GM12801 (cell line): ENCODE data around the gene SCNN1B.

Experiments used
- TF ChIP-seq, protein P1 (sequence below): IDR thresholded peaks from one replicate; pipeline ENCODE4 v1.5.1; 2011; ENCODE audit warnings: control low read depth; ENCODE audit not compliant: insufficient read length; ENCODE audit errors: extremely low read depth

Gene SCNN1B

DNA sequence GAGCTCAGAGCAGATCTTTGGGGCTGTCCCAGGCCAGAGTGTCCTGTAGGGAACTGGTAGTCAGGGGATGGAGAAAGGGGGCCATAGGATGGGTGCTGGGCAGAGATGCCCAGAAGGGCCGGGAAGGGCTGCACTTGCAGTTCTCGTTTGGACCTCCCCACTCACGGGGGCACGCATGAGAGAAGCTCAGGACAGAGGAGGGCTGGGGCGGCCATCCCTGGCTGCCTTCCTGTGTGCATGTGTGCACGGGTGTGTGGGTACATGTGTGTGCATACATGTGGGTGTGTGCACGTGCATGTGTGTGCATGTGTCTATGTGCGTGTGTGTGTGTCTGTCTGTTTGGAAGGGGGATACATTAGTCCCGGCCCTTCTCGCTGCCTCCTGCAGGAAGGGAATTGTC, 77.6 kb downstream of the SCNN1B start:
- TF ChIP-seq, protein P1, sequence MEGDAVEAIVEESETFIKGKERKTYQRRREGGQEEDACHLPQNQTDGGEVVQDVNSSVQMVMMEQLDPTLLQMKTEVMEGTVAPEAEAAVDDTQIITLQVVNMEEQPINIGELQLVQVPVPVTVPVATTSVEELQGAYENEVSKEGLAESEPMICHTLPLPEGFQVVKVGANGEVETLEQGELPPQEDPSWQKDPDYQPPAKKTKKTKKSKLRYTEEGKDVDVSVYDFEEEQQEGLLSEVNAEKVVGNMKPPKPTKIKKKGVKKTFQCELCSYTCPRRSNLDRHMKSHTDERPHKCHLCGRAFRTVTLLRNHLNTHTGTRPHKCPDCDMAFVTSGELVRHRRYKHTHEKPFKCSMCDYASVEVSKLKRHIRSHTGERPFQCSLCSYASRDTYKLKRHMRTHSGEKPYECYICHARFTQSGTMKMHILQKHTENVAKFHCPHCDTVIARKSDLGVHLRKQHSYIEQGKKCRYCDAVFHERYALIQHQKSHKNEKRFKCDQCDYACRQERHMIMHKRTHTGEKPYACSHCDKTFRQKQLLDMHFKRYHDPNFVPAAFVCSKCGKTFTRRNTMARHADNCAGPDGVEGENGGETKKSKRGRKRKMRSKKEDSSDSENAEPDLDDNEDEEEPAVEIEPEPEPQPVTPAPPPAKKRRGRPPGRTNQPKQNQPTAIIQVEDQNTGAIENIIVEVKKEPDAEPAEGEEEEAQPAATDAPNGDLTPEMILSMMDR: no peak

DNA sequence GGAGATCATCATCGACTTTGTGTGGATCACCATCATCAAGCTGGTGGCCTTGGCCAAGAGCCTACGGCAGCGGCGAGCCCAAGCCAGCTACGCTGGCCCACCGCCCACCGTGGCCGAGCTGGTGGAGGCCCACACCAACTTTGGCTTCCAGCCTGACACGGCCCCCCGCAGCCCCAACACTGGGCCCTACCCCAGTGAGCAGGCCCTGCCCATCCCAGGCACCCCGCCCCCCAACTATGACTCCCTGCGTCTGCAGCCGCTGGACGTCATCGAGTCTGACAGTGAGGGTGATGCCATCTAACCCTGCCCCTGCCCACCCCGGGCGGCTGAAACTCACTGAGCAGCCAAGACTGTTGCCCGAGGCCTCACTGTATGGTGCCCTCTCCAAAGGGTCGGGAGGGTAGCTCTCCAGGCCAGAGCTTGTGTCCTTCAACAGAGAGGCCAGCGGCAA, 78.4 kb downstream of the SCNN1B start:
- TF ChIP-seq, protein P1: no peak

DNA sequence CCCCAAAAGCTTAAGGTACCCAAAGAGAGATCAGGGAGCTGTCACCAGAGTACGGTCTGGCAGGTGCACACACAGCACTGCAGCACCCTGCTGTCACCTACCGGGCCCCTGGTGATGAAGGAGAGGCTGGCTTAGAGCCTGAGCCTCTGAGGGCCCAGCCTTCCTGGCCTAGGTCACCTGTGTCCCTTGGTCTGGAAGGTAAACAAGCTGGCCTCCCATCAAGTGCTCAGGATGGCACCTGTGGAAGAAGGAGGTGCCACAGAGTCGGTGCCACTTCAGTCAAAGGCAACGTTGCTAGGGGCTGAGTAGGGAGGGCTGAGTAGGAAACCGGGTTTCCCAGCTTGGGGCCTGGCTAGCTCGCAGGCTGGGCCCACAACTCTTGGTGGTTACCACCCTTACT, 80.2 kb downstream of the SCNN1B start:
- TF ChIP-seq, protein P1: no peak

DNA sequence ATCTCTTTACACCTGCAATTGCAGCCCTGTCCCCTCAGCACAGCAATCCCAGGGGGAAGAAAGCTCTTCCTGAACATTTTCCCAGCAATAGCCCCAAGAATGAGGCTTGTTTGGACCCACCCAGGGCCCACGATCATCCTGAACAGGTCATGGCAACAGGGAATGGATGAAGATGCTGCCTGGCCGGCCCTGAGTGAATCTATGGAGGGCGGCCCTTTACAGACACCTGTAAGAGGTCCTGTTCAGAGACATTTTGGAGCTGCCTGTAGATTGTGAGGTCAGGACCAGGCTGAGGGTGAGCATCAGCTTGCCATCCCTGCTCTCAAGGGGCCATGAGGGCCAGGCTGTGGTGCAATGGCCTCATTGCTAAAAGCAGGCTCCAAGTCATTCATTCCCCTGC, 81.8 kb downstream of the SCNN1B start:
- TF ChIP-seq, protein P1: no peak

DNA sequence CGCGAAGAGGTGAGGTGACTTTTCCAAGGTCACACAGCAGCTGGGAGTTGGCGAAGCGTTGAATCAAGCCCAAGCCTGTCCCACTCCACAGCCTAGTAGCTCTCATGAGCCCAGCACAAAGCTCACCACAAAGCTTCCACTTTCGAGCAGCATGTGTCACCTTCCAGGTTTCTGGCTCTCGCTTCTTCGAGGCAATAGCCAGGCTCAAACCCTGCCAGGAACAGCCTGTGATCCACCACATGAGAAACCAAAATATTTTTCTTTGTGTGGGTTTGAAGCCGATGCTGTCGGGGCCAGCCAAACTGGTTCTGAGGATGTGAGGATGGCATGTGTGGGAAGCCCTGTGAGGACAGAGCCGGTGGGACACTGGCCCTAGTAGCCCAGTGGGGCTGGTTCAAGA, 82.8 kb downstream of the SCNN1B start:
- TF ChIP-seq, protein P1: no peak

DNA sequence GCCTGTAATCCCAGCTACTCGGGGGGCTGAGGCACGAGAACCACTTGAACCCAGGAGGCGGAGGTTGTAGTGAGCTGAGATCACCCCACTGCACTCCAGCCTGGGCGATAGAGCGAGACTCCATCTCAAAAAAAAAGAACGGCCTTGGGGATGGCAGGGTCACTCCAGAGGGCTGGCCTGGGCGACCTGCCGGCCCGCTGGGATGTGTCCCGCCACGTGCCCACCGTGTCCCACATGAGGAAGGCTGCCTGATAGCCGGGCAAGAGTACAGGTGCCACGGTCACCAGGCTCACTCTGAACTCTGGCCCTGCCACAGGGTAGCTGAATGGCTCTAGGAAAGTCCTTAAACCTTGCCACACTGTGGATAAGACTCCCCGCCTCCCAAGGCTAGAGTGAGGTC, 83.3 kb downstream of the SCNN1B start:
- TF ChIP-seq, protein P1: no peak

DNA sequence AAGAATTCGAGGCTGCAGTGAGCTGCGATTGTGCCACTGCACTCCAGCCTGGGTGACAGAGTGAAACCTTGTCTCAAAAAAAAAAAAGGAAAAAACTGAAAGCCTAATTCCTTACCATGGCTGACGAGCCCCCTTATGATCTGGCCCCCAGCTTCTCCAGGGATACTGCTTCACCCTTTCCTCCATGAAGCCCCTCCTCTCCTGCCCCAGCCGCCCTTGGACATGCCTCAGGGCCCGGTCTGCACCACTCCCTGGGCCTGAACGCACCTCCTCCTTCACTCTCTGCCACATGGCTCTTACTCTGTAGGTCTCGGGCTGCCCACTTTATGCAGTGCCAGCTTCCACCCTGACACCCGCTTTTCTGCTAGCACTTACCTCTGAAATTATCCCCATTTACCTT, 85.6 kb downstream of the SCNN1B start:
- TF ChIP-seq, protein P1: no peak

DNA sequence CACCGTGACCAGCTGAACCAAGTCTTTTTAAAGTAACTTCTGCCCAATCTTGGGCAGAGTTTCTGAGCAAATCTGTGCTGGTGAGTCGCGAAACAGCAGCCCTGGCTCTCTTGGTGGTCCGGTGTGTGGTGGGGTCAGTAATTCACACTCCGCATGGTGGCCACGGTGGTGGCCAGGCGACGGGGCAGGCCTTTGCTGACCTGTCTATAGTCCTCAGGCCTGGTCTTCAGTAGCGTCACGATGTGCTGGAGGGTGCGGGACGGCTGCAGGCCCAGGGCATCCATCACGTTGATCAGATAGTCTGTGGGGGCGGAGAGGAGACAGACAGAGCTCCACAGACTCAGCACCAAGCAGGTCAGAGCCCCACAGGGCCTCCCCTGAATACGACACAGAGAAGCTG, 86.7 kb downstream of the SCNN1B start:
- TF ChIP-seq, protein P1: no peak
